Naive thymus-derived CD4-positive, alpha-beta T cell (primary cell): ENCODE results near the gene RBFA. TPM values are rescaled to one million over a fixed set of nuclear protein-coding genes. Genes with fewer than 3 reads are reported as not detected.

Experiments
- ATAC-seq: fragments of 150-1000 bp; cut with Tn5 transposase; 2 replicates; pipeline ENCODE4 v1.10.0; 2021; ENCODE audit warnings: mild to moderate bottlenecking, moderate library complexity
- CTCF ChIA-PET: fragments of 350-600 bp; sonication (Branson Sonifier 250); formaldehyde crosslinking; loops from one replicate; lab custom pipeline; 2021; ENCODE audit warnings: antibody characterized with exemption; lab: Charles Lee
- POLR2A ChIA-PET: fragments of 350-600 bp; sonication (Branson Sonifier 250); formaldehyde crosslinking; loops from one replicate; lab custom pipeline; 2021; ENCODE audit warnings: antibody characterized with exemption, inconsistent platforms; lab: Charles Lee
- DNase-seq, 9 donors: peaks; one replicate each; pipeline versions ENCODE4 v3.0.0 to v3.0.0-alpha.2; 2020 to 2022; ENCODE audit warnings: mixed read lengths in 1 of 9
- H3K27ac ChIP-seq: one replicate; pipeline ENCODE4 v1.7.0; 2013; ENCODE audit warnings: mild to moderate bottlenecking, low read depth, low read length, moderate library complexity
- H3K27me3 ChIP-seq, 2 donors: one replicate each; pipeline ENCODE4 v1.7.0; 2013; ENCODE audit warnings: low read length in 2 of 2, mild to moderate bottlenecking in 2 of 2, moderate library complexity in 2 of 2; ENCODE audit not compliant: control insufficient read depth in 2 of 2, insufficient read depth in 2 of 2
- H3K36me3 ChIP-seq, 3 experiments: 1 replicate in 2 of 3; 2 replicates in 1 of 3; pipeline ENCODE4 v1.7.0; 2013; ENCODE audit warnings: low read length in 3 of 3, mild to moderate bottlenecking in 3 of 3, moderate library complexity in 1 of 3; ENCODE audit not compliant: insufficient read depth in 3 of 3, control insufficient read depth in 2 of 3
- H3K4me1 ChIP-seq, 2 donors: one replicate each; pipeline ENCODE4 v1.7.0; 2013; ENCODE audit warnings: low read length in 2 of 2, mild to moderate bottlenecking in 2 of 2, moderate library complexity in 1 of 2; ENCODE audit not compliant: control insufficient read depth in 2 of 2, insufficient read depth in 2 of 2
- H3K4me3 ChIP-seq: 2 replicates; pipeline ENCODE4 v1.7.0; 2013; ENCODE audit warnings: mild to moderate bottlenecking, low read length
- H3K9me3 ChIP-seq, 3 experiments: 1 replicate in 2 of 3; 2 replicates in 1 of 3; pipeline ENCODE4 v1.7.0; 2013; ENCODE audit warnings: low read length in 3 of 3; ENCODE audit not compliant: control insufficient read depth in 2 of 3
- H3K27ac Mint-ChIP-seq, 9 donors: one replicate each; pipeline ENCODE4 v1.8.0; 2020 to 2022; ENCODE audit warnings: mixed read lengths in 9 of 9, mild to moderate bottlenecking in 8 of 9, moderate library complexity in 5 of 9, inconsistent platforms in 2 of 9
- H3K27me3 Mint-ChIP-seq, 5 donors: one replicate each; pipeline ENCODE4 v1.8.0; 2021 to 2022; ENCODE audit warnings: mixed read lengths in 5 of 5, mild to moderate bottlenecking in 1 of 5
- H3K36me3 Mint-ChIP-seq, 5 donors: one replicate each; pipeline ENCODE4 v1.8.0; 2020 to 2022; ENCODE audit warnings: mixed read lengths in 5 of 5, mild to moderate bottlenecking in 3 of 5, inconsistent platforms in 1 of 5
- H3K4me1 Mint-ChIP-seq, 7 donors: one replicate each; pipeline ENCODE4 v1.8.0; 2020 to 2022; ENCODE audit warnings: mixed read lengths in 7 of 7, mild to moderate bottlenecking in 3 of 7, inconsistent platforms in 1 of 7
- H3K4me3 Mint-ChIP-seq, 10 donors: one replicate each; pipeline ENCODE4 v1.8.0; 2020 to 2022; ENCODE audit warnings: mild to moderate bottlenecking in 10 of 10, mixed read lengths in 10 of 10, moderate library complexity in 6 of 10, inconsistent platforms in 2 of 10
- H3K9me3 Mint-ChIP-seq, 11 donors: one replicate each; pipeline ENCODE4 v1.8.0; 2020 to 2022; ENCODE audit warnings: mixed read lengths in 11 of 11, mild to moderate bottlenecking in 4 of 11, inconsistent platforms in 1 of 11, moderate library complexity in 1 of 11
- intact Hi-C, 2 donors: fragments of 100-400 bp; cut with micrococcal nuclease; formaldehyde crosslinking; loops; one replicate each; pipeline ENCODE4 v1.15.1; 2023
- polyA plus RNA-seq, 2 donors: library from polyadenylated mRNA; unstranded; fragments of 300-500 nt; fragmentation: Illumina TruSeq; gene quantifications; one replicate each; pipeline ENCODE4 v1.2.3, GENCODE V29; 2021
- total RNA-seq, 6 experiments: library from RNA in 5 of 6; stranded (reverse) in 5 of 6; gene quantifications; 1 replicate in 5 of 6; 2 replicates in 1 of 6; pipeline ENCODE4 v1.2.3 and lab custom pipeline; 2021 to 2026

The RBFA gene
- total and polyA plus RNA-seq, 7 experiments from 2014 or later = 14.6 to 23.5 (median 21.6) TPM

DNA sequence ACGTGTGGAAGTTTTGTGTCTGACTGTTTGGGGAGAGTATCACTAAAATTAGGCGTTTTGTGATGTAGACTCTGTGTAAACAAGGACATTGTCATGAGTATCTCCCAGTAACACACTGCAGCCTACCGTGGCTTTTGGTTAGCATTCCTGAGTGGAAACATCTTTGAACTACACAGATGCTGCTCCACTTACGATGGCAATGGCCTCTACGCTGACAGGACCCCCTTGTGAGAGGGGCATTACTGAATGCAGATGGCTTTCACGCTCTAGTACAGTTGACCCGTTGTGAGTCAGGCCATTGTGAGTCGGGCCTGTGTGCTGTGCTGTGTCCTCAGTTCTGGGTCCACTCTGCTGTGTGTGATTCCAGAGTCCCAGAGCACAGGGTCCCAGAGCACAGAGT lies 40.5 kb downstream of the RBFA start:
- no peak for DNase-seq
- no peak for ATAC-seq
- ChIA-PET POLR2A (no interaction called here), CTCF (no interaction called here)
- H3K27me3 ChIP-seq = no peaks in the 10 kb centered on the region
- H3K9me3 ChIP-seq = no peaks in the 10 kb centered on the region
- Mint-ChIP-seq H3K36me3 (peaks cover 0 to 5% (median 0%) of the 10 kb centered on the region in 5 donors), H3K27ac (no peak overlapping the region), H3K4me1 (no peaks in the 10 kb centered on the region), H3K9me3 (no peaks in the 10 kb centered on the region), H3K27me3 (no peaks in the 10 kb centered on the region), H3K4me3 (no peak overlapping the region)
- H3K4me3 ChIP-seq = no peak overlapping the region
- no peaks in the 10 kb centered on the region for H3K4me1 ChIP-seq
- no peak overlapping the region for H3K27ac ChIP-seq
- H3K36me3 ChIP-seq = no peaks in the 10 kb centered on the region
- intact Hi-C loops = no loop called here

DNA sequence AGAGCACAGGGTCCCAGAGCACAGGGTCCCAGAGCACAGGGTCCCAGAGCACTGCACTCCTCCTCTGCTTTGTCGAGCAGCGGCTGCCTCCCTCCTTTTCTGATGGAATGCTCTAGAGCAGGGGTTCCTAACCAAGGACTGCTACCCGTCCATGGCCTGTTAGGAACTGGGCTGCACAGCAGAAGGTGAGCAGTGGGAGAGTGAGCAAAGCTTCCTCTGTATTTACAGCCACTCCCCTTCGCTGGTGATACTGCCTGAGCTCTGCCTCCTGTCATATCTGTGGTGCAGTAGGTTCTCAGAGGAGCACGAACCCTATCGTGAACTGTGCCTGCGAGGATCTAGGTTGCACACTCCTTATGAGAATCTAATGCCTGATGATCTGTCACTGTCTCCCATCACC lies 41.7 kb downstream of the RBFA start:
- Histone ChIP-seq H3K9me3 (no peaks in the 10 kb centered on the region), H3K4me1 (no peaks in the 10 kb centered on the region), H3K27me3 (no peaks in the 10 kb centered on the region), H3K36me3 (no peaks in the 10 kb centered on the region), H3K27ac (no peak overlapping the region), H3K4me3 (no peak overlapping the region)
- POLR2A ChIA-PET = no interaction called here
- Mint-ChIP-seq H3K9me3 (no peaks in the 10 kb centered on the region), H3K4me3 (no peak overlapping the region), H3K27ac (no peak overlapping the region), H3K4me1 (no peaks in the 10 kb centered on the region), H3K27me3 (no peaks in the 10 kb centered on the region), H3K36me3 (peaks cover 0 to 5% (median 0%) of the 10 kb centered on the region in 5 donors)
- DNase-seq = no peak
- CTCF ChIA-PET = no interaction called here
- intact Hi-C loops = no loop called here
- ATAC-seq = no peak

DNA sequence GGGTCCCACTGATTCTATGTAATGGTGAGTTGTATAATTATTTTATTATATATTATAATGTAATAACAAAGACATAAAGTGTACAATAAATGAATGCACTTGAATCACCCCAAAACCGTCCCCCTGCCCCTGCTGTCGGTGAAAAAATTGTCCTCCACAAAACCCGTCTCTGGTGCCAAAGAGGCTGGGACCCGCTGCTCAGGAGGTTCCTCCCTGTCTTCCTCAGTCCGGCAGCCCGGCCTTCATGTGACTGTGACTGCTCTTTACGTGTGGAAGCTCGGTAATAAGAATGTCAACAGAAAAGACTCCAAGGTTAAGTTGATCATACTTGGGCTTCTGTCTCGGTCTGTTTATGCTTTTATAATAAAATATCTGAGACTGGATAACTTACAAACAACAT lies 42.1 kb downstream of the RBFA start:
- H3K4me1 ChIP-seq = no peaks in the 10 kb centered on the region
- Mint-ChIP-seq H3K4me1 (no peaks in the 10 kb centered on the region), H3K27ac (no peak overlapping the region), H3K9me3 (no peaks in the 10 kb centered on the region), H3K36me3 (peaks cover 0 to 5% (median 0%) of the 10 kb centered on the region in 5 donors), H3K27me3 (no peaks in the 10 kb centered on the region), H3K4me3 (no peak overlapping the region)
- no peaks in the 10 kb centered on the region for H3K36me3 ChIP-seq
- POLR2A ChIA-PET = no interaction called here
- no peak for DNase-seq
- intact Hi-C loops = no loop called here
- H3K9me3 ChIP-seq = no peaks in the 10 kb centered on the region
- no peaks in the 10 kb centered on the region for H3K27me3 ChIP-seq
- ATAC-seq = no peak
- no peak overlapping the region for H3K27ac ChIP-seq
- H3K4me3 ChIP-seq = no peak overlapping the region
- CTCF ChIA-PET = no interaction called here

DNA sequence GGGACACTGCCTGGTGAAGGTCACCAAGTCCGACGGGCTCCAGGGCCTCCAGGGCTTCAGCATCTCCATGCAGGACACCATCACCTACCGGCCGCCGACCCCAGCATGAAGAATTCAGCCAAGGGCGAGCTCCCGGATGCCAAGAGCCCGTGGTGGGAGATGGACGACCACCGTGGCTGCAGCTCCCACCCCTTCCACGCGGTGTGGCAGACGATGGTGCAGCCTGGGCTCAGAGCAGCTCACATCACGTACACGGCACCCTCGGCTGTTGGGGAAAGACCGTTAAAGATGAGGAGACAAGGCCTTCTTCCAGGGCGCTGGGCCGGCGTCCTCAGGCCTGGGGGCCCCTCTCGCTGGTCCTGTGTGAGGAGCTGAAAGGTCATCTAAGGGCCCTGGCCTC lies 43.6 kb downstream of the RBFA start:
- Mint-ChIP-seq H3K27me3 (peaks cover 0 to 10% (median 0%) of the 10 kb centered on the region in 5 donors), H3K27ac (no peak overlapping the region), H3K4me3 (no peak overlapping the region), H3K9me3 (peaks cover 0 to 2% (median 0%) of the 10 kb centered on the region in 11 donors), H3K36me3 (peaks cover 0 to 5% (median 3%) of the 10 kb centered on the region in 5 donors), H3K4me1 (no peaks in the 10 kb centered on the region)
- no peaks in the 10 kb centered on the region for H3K9me3 ChIP-seq
- CTCF ChIA-PET = no interaction called here
- no peak for ATAC-seq
- no peaks in the 10 kb centered on the region for H3K4me1 ChIP-seq
- intact Hi-C loops = no loop called here
- no peaks in the 10 kb centered on the region for H3K27me3 ChIP-seq
- POLR2A ChIA-PET = no interaction called here
- no peak overlapping the region for H3K27ac ChIP-seq
- no peak overlapping the region for H3K4me3 ChIP-seq
- no peaks in the 10 kb centered on the region for H3K36me3 ChIP-seq
- no peak for DNase-seq

Other genes with a start within 250 kb of the RBFA start
- gene KCNG2, start 236.5 kb upstream of the RBFA start, total RNA-seq = not detected
- gene KCNG2, start 236.5 kb upstream of the RBFA start, polyA plus RNA-seq = not detected
- gene SLC66A2, start 82.8 kb upstream of the RBFA start, total RNA-seq = 100 to 1,000 TPM in 1 of 5 experiments, 10 to 100 TPM in 4; 30.7 to 106 (median 40.4) TPM
- gene SLC66A2, start 82.8 kb upstream of the RBFA start, polyA plus RNA-seq = 10 to 100 TPM; 14.9 to 20.2 TPM
- gene HSBP1L1, start 69.8 kb upstream of the RBFA start, total RNA-seq = 10 to 100 TPM; 13.7 to 44.9 (median 41.7) TPM
- 10 to 100 TPM; 21.9 to 32.4 TPM for gene HSBP1L1, start 69.8 kb upstream of the RBFA start, polyA plus RNA-seq
- gene TXNL4A, start 45.9 kb upstream of the RBFA start, total RNA-seq = 100 to 1,000 TPM in 1 of 5 experiments, 10 to 100 TPM in 4; 56.9 to 107 (median 69.7) TPM
- 100 to 1,000 TPM; 165 to 205 TPM for gene TXNL4A, start 45.9 kb upstream of the RBFA start, polyA plus RNA-seq
- gene ADNP2, start 74.8 kb downstream of the RBFA start, total RNA-seq = 10 to 100 TPM; 18.4 to 41.4 (median 25.3) TPM
- gene ADNP2, start 74.8 kb downstream of the RBFA start, polyA plus RNA-seq = 10 to 100 TPM; 10.3 to 10.7 TPM
- under 1 TPM in 4 of 5 experiments, not detected in 1; 0.07 to 0.16 (median 0.09) TPM for gene PARD6G, start 213.1 kb downstream of the RBFA start, total RNA-seq
- gene PARD6G, start 213.1 kb downstream of the RBFA start, polyA plus RNA-seq = not detected